Stimulated activated CD8-positive, alpha-beta memory T cell treated with anti-CD3 and anti-CD28 coated beads, Interleukin-12 subunit alpha, Interleukin-12 subunit beta, amount 100 ng/mL, for 24 hours (primary cell): ENCODE results near the gene PPP4R4.
"Not testable (repeated sequence)": the region's sequence is repeated elsewhere in the genome, so short reads cannot be mapped to it uniquely, and the experiment has no call there.

Experiments
- DNase-seq: peaks from one replicate; pipeline ENCODE4 v3.0.0-alpha.2; 2020; ENCODE audit errors: extremely low read depth

PPP4R4 gene

GRCh38 chr14:94269156-94269555 lies 95.0 kb downstream of the PPP4R4 start:
- DNase-seq: no peak

GRCh38 chr14:94276898-94277561 lies 102.9 kb downstream of the PPP4R4 start:
- not testable (repeated sequence) for DNase-seq

GRCh38 chr14:94278731-94279130 lies 104.6 kb downstream of the PPP4R4 start:
- DNase-seq: no peak

GRCh38 chr14:94282991-94283723 lies 109.0 kb downstream of the PPP4R4 start:
- DNase-seq: no peak

DNA sequence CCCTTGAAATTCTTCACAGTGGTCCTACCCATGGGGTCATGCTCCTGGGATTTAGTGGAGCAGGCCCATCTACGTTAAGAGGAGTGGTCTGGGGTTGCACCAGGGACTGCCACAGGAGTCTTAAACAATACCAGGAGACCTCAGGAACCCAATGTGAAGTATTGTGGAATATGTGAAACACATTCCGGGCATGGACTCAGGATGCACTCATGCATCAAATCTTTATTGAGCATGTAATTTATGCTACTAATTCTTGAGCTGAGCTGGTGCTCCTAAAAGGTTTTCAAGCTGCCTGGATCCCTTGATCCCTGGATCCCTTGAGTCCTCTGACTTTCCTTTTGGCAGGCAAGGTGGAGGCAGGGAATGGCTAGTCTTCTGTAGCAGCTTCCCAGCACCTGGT lies 110.1 kb downstream of the PPP4R4 start:
- DNase-seq: no peak

- no peak for DNase-seq
Observed at GRCh38 chr14:94285158-94285557, 111.0 kb downstream of the PPP4R4 start.

DNA sequence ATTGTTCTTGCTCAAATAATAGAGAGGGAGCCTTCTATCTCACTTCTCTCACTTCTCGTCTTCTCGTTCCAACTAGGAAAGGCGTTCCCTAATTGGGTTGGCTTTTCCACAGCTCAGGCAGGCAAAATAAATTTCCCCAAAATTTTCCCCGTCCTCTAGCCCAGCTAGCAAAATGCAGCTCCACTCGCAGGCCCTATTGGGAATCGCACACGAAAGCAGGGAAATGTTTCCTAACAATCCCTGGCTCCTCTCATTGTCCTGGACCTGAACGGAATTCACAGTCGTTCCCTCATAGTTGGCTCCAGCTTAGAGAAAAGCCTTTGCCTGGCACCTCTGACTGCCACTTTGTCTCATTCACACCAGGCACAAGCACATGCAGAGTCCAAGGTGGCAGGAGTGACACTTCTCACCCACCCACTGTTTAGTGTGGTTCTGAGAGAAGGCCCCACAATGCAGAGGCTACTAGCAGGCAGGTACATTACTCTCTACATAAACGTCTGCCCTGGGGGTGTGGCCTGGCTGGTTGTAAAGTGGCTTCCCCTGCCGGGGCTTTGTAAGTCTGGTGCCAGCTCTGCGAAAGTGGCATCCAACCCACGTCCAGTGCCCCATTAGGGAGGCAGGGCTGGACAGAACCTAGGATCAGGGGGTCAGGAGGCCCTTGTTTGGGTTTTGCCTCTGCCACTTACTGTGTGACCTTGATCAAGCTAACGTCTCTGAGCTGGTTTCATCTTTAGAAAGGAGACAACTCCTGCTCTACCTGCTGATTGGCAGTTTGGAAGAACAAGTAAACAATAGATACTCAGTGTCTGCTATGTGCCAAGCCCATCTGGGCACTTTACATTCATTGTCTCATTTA lies 114.7 kb downstream of the PPP4R4 start:
- DNase-seq: no peak

- DNase-seq: no peak
Observed at GRCh38 chr14:94290197-94290596, 116.1 kb downstream of the PPP4R4 start.

GRCh38 chr14:94291159-94291905 lies 117.2 kb downstream of the PPP4R4 start:
- no peak for DNase-seq

GRCh38 chr14:94291906-94292525 lies 117.9 kb downstream of the PPP4R4 start:
- no peak for DNase-seq

- DNase-seq: no peak
Observed at GRCh38 chr14:94292526-94292871, 118.4 kb downstream of the PPP4R4 start.

- DNase-seq: no peak
Observed at GRCh38 chr14:94292872-94293577, 118.9 kb downstream of the PPP4R4 start, which contains the start of gene SERPINA10. TSS of gene SERPINA10 (minus strand) at chr14:94293268. CDS start at chr14:94290593, 2,675 bp downstream.

GRCh38 chr14:94293578-94293924 lies 119.4 kb downstream of the PPP4R4 start:
- no peak for DNase-seq

- no peak for DNase-seq
Observed at GRCh38 chr14:94295360-94296180, 121.4 kb downstream of the PPP4R4 start.

DNA sequence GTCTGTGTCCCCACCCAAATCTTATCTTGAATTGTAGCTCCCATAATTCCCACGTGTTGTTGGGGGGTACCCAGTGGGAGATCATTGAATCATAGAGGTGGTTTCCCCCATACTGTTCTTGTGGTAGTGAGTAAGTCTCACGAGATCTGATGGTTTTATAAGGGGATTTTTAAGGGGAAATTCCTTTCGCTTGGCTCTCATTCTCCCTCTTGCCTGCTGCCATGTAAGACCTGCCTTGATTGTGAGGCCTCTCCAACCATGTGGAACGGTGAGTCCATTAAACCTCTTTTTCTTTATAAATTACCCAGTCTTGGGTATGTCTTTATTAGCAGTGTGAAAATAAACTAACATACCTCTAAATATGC lies 122.0 kb downstream of the PPP4R4 start:
- DNase-seq: not testable (repeated sequence)

GRCh38 chr14:94298130-94298529 lies 124.0 kb downstream of the PPP4R4 start:
- DNase-seq: no peak

DNA sequence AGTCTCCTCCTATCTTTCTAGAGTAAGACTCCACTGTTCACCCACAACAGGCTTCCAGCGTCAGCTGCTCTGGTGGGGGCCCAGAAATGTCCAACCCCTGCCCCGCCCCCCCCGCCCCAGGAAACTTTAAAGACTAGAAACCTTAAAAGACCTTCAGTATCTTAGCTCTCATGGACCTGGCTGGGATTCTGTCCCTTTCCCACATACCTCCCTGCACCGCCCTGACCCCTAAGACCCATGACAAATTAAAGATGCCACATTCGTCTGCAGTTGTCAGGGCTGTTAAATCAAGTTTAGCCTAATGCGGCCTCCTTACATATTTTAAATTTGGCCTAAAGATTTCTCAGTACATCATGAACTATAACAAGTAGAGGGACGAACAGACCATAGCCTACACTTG lies 129.0 kb downstream of the PPP4R4 start:
- DNase-seq: no peak

GRCh38 chr14:94304243-94304642 lies 130.1 kb downstream of the PPP4R4 start:
- DNase-seq: no peak

DNA sequence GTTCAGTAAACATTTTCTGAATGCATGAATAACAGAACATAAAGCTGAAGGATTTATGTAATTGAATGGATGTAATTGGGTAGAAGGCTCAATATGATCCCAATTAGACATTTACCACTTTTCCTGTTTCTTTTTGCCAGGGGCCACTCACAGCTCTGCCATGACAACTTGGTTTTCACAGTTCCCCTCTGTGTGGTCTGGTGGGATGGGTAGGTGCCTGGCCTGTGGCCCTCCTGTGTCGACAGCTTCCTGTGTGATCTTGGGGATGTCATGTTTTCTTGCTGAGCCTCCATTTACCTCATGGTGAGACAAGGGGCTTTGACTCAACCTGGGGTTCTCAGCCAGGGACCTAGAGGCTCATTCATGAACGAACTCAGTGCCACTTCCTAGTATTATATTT lies 131.5 kb downstream of the PPP4R4 start:
- DNase-seq: no peak
